NOMO-1 treated with DMSO at 0.1 percent for 48 hours (cell line): ENCODE data around the gene SSPN.
A peak's percentile ranks its signal among the peaks of the same experiment; 100 is the strongest.

ENCODE experiments used
- DNase-seq: peaks from one replicate; lab custom pipeline; 2025; ENCODE audit not compliant: unreplicated experiment; lab: John Stamatoyannopoulos, UW

The SSPN gene

GRCh38 chr12:26280869-26281268 lies 85.5 kb downstream of the SSPN start:
- no peak for DNase-seq

GRCh38 chr12:26281320-26281719 lies 85.9 kb downstream of the SSPN start:
- no peak for DNase-seq

GRCh38 chr12:26282339-26282940 lies 87.1 kb downstream of the SSPN start:
- no peak for DNase-seq

- DNase-seq: no peak
Measured at GRCh38 chr12:26283046-26283445, 87.7 kb downstream of the SSPN start.

- no peak for DNase-seq
Measured at GRCh38 chr12:26283617-26284016, 88.2 kb downstream of the SSPN start.

- DNase-seq: no peak
Measured at GRCh38 chr12:26285401-26285800, 90.0 kb downstream of the SSPN start.

GRCh38 chr12:26286186-26286585 lies 90.8 kb downstream of the SSPN start:
- DNase-seq: no peak

GRCh38 chr12:26287671-26288381 lies 92.5 kb downstream of the SSPN start:
- peak; percentile 64 for DNase-seq

- DNase-seq: no peak
Measured at GRCh38 chr12:26290565-26290964, 95.2 kb downstream of the SSPN start.

GRCh38 chr12:26292596-26292995 lies 97.2 kb downstream of the SSPN start:
- DNase-seq: no peak

GRCh38 chr12:26293612-26294011 lies 98.2 kb downstream of the SSPN start:
- DNase-seq: no peak

GRCh38 chr12:26295001-26295400 lies 99.6 kb downstream of the SSPN start:
- DNase-seq: no peak

- DNase-seq: no peak
Measured at GRCh38 chr12:26297396-26298070, 102.2 kb downstream of the SSPN start.

GRCh38 chr12:26298785-26299621 lies 103.6 kb downstream of the SSPN start:
- peak; percentile 98 for DNase-seq

- DNase-seq: no peak
Measured at GRCh38 chr12:26299751-26300150, 104.4 kb downstream of the SSPN start.
